Keratinocyte (primary cell): ENCODE data around the gene C2orf80. TPM values are rescaled to one million over a fixed set of nuclear protein-coding genes. Genes with fewer than 3 reads are reported as not detected.

Experiments
- DNase-seq: peaks from one replicate; pipeline ENCODE4 v3.0.0-alpha.2; 2011; ENCODE audit warnings: low read depth, missing footprints, low spot score
- FAIRE-seq: peaks from 2 replicates; lab custom pipeline; 2011; peaks lifted over from hg19 to GRCh38; lab: Jason Lieb, UNC
- H2AFZ ChIP-seq: 2 replicates; pipeline ENCODE4 v1.6.0; 2012; ENCODE audit warnings: low read length, control low read depth, inconsistent platforms; ENCODE audit not compliant: control insufficient read depth
- H3K27ac ChIP-seq: 2 replicates; pipeline ENCODE4 v1.5.1; 2011; ENCODE audit warnings: low read length; ENCODE audit not compliant: control insufficient read depth, insufficient read depth
- H3K27me3 ChIP-seq: 3 replicates; pipeline ENCODE4 v1.6.0; 2011; ENCODE audit warnings: low read length; ENCODE audit not compliant: control insufficient read depth, insufficient read depth; ENCODE audit errors: extremely low read depth
- H3K36me3 ChIP-seq, 2 experiments: 2 replicates in 1 of 2; 3 replicates in 1 of 2; pipeline ENCODE4 v1.5.1; 2011; ENCODE audit warnings: low read length in 2 of 2, mild to moderate bottlenecking in 1 of 2; ENCODE audit not compliant: control insufficient read depth in 2 of 2, insufficient read depth in 2 of 2; ENCODE audit errors: extremely low read depth in 1 of 2
- H3K4me1 ChIP-seq: 3 replicates; pipeline ENCODE4 v1.5.1; 2011; ENCODE audit warnings: low read length; ENCODE audit not compliant: control insufficient read depth, insufficient read depth; ENCODE audit errors: extremely low read depth
- H3K4me2 ChIP-seq: 3 replicates; pipeline ENCODE4 v1.6.0; 2011; ENCODE audit warnings: low read depth, low read length; ENCODE audit not compliant: control insufficient read depth, insufficient read depth; ENCODE audit errors: extremely low read depth
- H3K4me3 ChIP-seq, 3 experiments: fragments of 200-600 bp in 1 of 3; sonication (generic) in 1 of 3; 2 replicates in 2 of 3; 3 replicates in 1 of 3; pipeline ENCODE4 v1.5.1; 2011 to 2016; ENCODE audit warnings: low read length in 3 of 3, mild to moderate bottlenecking in 3 of 3, control low read depth in 2 of 3, inconsistent platforms in 1 of 3, low read depth in 1 of 3, mixed read lengths in 1 of 3, mixed run types in 1 of 3, moderate library complexity in 1 of 3; ENCODE audit not compliant: control insufficient read depth in 2 of 3, insufficient read depth in 2 of 3; ENCODE audit errors: extremely low read depth in 1 of 3
- H3K79me2 ChIP-seq: 2 replicates; pipeline ENCODE4 v1.6.0; 2012; ENCODE audit warnings: low read length; ENCODE audit not compliant: control insufficient read depth, insufficient read depth
- H3K9ac ChIP-seq: 3 replicates; pipeline ENCODE4 v1.6.0; 2011; ENCODE audit warnings: low read length; ENCODE audit not compliant: control insufficient read depth, insufficient read depth; ENCODE audit errors: extremely low read depth
- H3K9me1 ChIP-seq: 3 replicates; pipeline ENCODE4 v1.6.0; 2011; ENCODE audit warnings: low read length; ENCODE audit not compliant: control insufficient read depth, insufficient read depth; ENCODE audit errors: extremely low read depth
- H3K9me3 ChIP-seq: 2 replicates; pipeline ENCODE4 v1.5.1; 2012; ENCODE audit warnings: low read depth, low read length; ENCODE audit not compliant: control insufficient read depth
- H4K20me1 ChIP-seq: 3 replicates; pipeline ENCODE4 v1.6.0; 2011; ENCODE audit warnings: low read length; ENCODE audit not compliant: control insufficient read depth, insufficient read depth; ENCODE audit errors: extremely low read depth
- CTCF ChIP-seq, 3 experiments: IDR thresholded peaks in 1 of 3; conservative IDR thresholded peaks in 1 of 3; optimal IDR thresholded peaks in 1 of 3; 2 replicates in 2 of 3; 3 replicates in 1 of 3; pipeline versions ENCODE3 to v1.5.1; 2011; ENCODE audit warnings: low read length in 3 of 3, mild to moderate bottlenecking in 3 of 3, moderate library complexity in 2 of 3, control low read depth in 1 of 3, inconsistent platforms in 1 of 3; ENCODE audit not compliant: insufficient read depth in 2 of 3; ENCODE audit errors: extremely low read depth in 1 of 3
- EZH2 ChIP-seq: IDR thresholded peaks from one replicate; pipeline ENCODE4 v1.6.1; 2012; ENCODE audit warnings: inconsistent platforms, mild to moderate bottlenecking, low read length, moderate library complexity
- dilution Hi-C: fragments of 300-500 bp; cut with MboI; formaldehyde crosslinking; loops from one replicate; pipeline ENCODE4 v1.7.0; 2020; ENCODE audit warnings: low sequenced_read_pairs; ENCODE audit not compliant: extremely low pct_ligation_motif_present
- polyA plus RNA-seq, 5 experiments: library from polyadenylated mRNA; depleted of rRNA in 3 of 5; stranded (reverse) in 3 of 5; stranded (forward) in 1 of 5; unstranded in 1 of 5; fragments of >200 nt; gene quantifications; 1 replicate in 1 of 5; 2 replicates in 3 of 5; 3 replicates in 1 of 5; pipeline versions ENCODE4 v1.2.1 to v1.2.3, GENCODE V29; 2011 to 2012; ENCODE audit warnings: missing spikeins in 2 of 5, low read depth in 1 of 5, low replicate concordance in 1 of 5

C2orf80 gene
- polyA plus RNA-seq, 1 donor (not counting 4 experiments of a cell fraction or from before 2014, with no cell fraction given), result not detected

GRCh38 chr2:208172125-208172524, 17.7 kb downstream of the C2orf80 start:
- Histone ChIP-seq H3K4me2 (no peak overlapping the region), H3K9me3 (no peaks in the 10 kb centered on the region), H4K20me1 (no peaks in the 10 kb centered on the region), H2AFZ (no peak overlapping the region), H3K36me3 (no peaks in the 10 kb centered on the region), H3K9me1 (no peaks in the 10 kb centered on the region), H3K27ac (no peak overlapping the region), H3K4me1 (no peaks in the 10 kb centered on the region), H3K79me2 (no peaks in the 10 kb centered on the region), H3K27me3 (no peaks in the 10 kb centered on the region), H3K9ac (no peak overlapping the region), H3K4me3 (no peak overlapping the region)
- dilution Hi-C loops, result no loop called here
- no peak for FAIRE-seq
- no peak for TF ChIP-seq EZH2
- TF ChIP-seq CTCF (optimal IDR thresholded peaks at IDR 0.05 in 1 of 3, IDR thresholded peaks at IDR 0.05 in 1 of 3, conservative IDR thresholded peaks at IDR 0.05 in 1 of 3; ENCODE audit: extremely low read depth in 1 of 3, insufficient read depth in 2 of 3, low read length in 3 of 3), result no peak
- DNase-seq, result no peak

- Histone ChIP-seq H3K27ac (no peak overlapping the region), H3K9me3 (no peaks in the 10 kb centered on the region), H3K4me1 (no peaks in the 10 kb centered on the region), H3K4me2 (no peak overlapping the region), H3K36me3 (no peaks in the 10 kb centered on the region), H2AFZ (no peak overlapping the region), H3K27me3 (peaks cover 8% of the 10 kb centered on the region), H3K9ac (no peak overlapping the region), H3K9me1 (no peaks in the 10 kb centered on the region), H3K4me3 (no peak overlapping the region), H3K79me2 (no peaks in the 10 kb centered on the region), H4K20me1 (no peaks in the 10 kb centered on the region)
- TF ChIP-seq EZH2 (no peak), CTCF (optimal IDR thresholded peaks at IDR 0.05 in 1 of 3, IDR thresholded peaks at IDR 0.05 in 1 of 3, conservative IDR thresholded peaks at IDR 0.05 in 1 of 3; ENCODE audit: extremely low read depth in 1 of 3, insufficient read depth in 2 of 3, low read length in 3 of 3) (no peak)
- dilution Hi-C loops, result no loop called here
- FAIRE-seq (no peak), DNase-seq (no peak)
Measured at GRCh38 chr2:208164951-208165755, 24.7 kb downstream of the C2orf80 start.
